ENCODE measurements around the gene RELN.

GRCh38 chr7:103879411-103879810 is 110.0 kb downstream of the RELN start:
- TF ChIP-seq, protein P1, sequence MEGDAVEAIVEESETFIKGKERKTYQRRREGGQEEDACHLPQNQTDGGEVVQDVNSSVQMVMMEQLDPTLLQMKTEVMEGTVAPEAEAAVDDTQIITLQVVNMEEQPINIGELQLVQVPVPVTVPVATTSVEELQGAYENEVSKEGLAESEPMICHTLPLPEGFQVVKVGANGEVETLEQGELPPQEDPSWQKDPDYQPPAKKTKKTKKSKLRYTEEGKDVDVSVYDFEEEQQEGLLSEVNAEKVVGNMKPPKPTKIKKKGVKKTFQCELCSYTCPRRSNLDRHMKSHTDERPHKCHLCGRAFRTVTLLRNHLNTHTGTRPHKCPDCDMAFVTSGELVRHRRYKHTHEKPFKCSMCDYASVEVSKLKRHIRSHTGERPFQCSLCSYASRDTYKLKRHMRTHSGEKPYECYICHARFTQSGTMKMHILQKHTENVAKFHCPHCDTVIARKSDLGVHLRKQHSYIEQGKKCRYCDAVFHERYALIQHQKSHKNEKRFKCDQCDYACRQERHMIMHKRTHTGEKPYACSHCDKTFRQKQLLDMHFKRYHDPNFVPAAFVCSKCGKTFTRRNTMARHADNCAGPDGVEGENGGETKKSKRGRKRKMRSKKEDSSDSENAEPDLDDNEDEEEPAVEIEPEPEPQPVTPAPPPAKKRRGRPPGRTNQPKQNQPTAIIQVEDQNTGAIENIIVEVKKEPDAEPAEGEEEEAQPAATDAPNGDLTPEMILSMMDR (IDR thresholded peaks at IDR 0.05) = no peak
- TF ChIP-seq EP300 (IDR thresholded peaks at IDR 0.05) = no peak
- TF ChIP-seq POLR2A (IDR thresholded peaks at IDR 0.05) = no peak
- TF ChIP-seq POLR2AphosphoS5 (IDR thresholded peaks at IDR 0.05) = no peak

Data from gastroesophageal sphincter (tissue), 3 donors.